UCSD-AML1 (cell line): ENCODE results near the gene SPTLC1.
"Not testable (repeated sequence)": the region's sequence is repeated elsewhere in the genome, so short reads cannot be mapped to it uniquely, and the experiment has no call there.

Experiments used
- DNase-seq: peaks from one replicate; lab custom pipeline; 2025; ENCODE audit not compliant: unreplicated experiment; lab: John Stamatoyannopoulos, UW

SPTLC1 gene, protein sequence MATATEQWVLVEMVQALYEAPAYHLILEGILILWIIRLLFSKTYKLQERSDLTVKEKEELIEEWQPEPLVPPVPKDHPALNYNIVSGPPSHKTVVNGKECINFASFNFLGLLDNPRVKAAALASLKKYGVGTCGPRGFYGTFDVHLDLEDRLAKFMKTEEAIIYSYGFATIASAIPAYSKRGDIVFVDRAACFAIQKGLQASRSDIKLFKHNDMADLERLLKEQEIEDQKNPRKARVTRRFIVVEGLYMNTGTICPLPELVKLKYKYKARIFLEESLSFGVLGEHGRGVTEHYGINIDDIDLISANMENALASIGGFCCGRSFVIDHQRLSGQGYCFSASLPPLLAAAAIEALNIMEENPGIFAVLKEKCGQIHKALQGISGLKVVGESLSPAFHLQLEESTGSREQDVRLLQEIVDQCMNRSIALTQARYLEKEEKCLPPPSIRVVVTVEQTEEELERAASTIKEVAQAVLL

DNA sequence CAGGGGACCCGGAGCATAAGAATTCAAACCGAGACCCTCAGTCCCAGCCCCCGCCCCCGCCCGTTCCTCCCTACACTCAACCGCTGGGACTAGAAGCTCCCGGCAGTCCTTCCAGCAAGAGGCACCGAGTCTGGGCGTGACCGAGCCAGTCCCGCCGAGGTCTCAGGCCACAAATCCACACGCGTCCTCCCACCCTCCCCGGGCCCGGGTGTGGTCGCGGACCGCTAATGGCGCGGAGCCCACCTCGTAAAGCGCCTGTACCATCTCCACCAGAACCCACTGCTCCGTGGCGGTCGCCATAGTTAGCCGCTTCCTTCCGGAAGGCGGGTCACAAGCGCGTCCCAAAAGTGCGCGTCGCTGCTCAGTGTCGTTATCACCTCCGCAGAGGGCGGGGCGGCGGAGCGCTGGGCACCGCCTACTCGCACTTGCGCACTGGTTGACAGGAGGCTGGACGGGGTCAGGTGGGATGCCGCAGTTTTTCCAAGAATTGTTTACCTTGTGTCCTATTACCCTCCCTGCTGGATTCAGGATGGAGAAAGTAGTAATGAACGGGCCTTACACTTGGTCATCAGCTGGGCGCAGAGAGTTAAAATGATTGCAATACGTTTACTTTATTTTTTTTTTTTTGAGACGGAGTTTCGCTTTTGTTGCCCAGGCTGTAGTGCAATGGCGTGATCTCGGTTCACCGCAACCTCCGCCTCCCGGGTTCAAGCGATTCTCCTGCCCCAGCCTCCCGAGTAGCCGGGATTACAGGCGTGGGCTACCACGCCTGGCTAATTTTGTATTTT is at the start of gene SPTLC1:
Gene SPTLC1 (minus strand): TSS at position 343 of the 788 bp plus-strand sequence. CDS start 43 bp downstream, at position 300.
- peak; percentile 96 for DNase-seq

DNA sequence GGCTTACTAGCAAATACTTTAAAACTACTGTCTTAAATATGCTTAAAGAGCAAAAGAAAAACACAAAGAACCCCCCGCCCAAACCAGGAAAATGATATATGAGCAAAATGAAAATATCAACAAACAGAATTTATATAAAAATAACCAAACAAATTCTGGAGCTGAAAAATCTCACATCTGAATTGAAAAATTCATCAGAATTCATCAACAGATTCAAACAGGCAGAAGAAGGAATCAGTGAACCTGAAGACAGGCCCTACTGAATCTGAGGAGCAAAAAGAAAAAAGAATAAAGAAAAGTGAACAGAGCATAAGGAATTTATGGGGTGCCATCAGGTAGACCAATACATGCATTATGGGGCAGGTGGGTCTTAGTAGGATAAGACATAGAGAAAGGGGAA is 49.8 kb upstream of the SPTLC1 start:
- DNase-seq: no peak

DNA sequence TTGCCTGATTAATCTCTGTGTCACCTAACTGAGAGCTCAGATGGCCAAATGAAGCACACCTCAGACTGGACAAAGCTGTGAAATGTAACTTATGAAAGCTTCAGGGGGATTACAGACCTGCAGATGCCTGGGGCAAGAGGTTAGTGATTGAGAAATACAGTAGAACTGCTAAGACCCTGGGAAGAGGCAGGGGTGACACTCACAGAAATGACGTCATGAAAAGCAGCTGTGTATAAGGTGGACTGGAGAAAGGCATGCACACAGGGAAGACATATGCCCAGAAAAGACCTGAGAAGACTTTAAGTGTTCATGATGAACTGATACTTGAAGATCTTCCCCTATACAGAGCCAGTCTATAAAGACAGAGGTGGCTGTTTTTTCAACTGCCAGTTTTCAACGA is 49.3 kb upstream of the SPTLC1 start:
- DNase-seq: no peak

DNA sequence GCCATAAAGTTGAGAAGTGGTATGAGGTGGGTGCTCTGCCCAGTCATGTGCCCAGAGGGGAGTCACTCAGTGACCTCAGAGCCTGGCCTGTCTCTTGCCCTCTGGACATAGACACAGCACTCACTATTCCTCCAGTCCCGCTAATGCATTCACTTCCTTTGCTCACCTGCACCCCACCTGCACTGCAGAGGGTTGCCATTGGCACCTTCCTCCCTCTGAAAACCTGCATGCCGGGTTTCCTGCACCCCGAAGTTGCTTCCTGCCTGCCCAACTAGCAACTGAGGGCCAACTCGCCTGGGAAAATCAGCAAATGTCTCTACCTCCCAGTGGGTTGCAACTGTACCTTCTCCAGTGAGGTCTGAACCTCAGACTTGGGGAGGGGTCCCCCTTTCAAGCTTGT is 48.1 kb upstream of the SPTLC1 start:
- DNase-seq: no peak

DNA sequence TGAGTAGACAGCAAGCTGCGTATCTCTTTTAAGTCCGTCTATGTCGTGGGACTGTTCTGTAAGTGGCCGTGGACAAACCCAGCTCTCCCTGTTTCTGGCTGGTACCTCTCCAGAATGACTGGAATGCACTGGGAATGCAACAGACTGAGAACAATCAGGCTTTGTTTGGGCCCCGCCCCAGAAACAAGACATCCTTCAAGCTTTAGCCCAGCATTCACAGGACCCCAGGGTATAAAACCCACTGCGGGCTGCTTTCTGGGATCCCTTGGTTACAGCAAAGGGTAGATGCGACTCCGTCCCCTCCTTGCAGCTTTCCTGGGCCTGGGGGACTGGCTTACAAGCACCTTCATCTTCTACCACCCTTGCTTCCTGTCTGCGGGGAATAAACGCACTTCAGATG is 45.6 kb upstream of the SPTLC1 start:
- DNase-seq: no peak

DNA sequence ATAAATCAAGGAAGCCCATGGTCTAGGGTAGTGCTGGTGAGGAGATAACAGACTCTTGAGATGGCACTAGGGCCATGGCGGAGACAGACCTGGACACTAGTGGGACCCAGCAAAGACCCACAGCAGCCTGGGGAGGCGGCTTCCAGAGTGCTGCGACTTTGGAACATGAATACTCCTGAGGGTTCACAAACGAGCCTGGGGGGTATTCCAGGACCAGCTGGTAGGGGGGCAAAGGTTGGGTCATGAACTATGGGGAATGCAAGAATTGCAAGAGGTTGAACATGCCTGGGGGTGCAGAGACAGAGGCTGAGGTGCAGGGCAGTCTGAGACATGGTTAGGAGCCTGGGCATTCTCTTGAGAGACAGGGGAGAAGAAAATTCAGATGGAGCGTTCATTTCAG is 43.8 kb upstream of the SPTLC1 start:
- DNase-seq: no peak

DNA sequence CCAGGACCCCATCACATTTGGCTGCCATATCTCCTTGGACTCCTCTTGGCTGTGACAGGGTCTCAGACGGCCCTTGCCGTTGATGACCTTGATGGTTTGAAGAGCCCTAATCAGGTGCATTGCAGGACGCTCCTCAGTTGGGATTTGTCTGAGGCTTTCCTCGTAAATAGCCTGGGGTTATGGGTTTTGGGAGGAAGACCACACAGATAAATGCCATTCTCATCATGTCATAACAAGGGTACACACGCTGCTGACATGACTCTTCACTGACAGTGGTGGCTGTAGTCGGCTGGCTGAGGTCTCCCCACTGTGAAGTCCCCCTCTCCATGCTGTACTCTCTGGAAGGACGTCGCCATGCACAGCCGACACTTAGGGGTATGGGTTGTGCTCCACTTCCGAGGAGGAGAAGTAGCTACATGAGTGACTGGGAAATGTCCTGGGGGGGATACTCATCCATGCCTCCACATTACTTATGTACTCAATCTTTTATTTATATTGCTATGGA is 42.9 kb upstream of the SPTLC1 start:
- no peak for DNase-seq

DNA sequence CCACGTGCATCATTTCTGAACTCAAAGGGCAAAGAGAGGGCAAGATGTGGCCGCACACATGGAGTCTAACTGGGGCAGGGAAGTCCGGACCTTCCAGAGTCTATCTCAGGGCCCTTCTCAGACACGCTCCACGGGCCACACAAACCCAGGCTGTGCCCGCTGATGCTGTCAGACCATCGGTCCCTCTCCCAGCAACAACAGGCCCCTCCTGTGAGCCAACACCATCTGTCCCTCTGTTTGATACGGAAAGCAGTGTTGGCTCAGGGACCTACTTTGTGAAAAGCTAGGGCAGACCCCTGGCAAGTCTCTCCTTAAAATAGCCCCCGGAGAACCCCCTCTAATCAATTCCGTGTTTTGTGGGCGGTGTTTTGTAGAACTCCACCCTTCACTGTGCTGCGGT is 40.5 kb upstream of the SPTLC1 start:
- DNase-seq: not testable (repeated sequence)

DNA sequence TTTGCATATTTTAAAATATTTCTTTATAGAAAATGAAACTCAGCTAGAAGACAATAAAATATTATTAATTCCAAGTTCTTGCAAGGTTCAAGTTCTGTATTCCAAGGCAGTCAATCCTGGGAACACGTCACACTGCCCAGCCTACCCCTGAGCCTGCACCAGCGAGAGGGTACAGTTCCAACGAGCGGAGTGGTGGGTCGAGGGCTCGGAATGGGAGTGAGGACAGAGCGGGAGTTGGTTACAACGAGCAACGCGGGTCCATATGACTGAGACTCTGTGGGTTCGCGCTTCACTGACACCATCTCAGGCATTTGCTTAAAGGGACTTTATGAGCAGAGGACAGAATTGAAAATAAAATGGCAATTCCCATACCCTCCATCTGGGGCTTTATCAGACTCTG is 40.0 kb upstream of the SPTLC1 start:
- DNase-seq: no peak

DNA sequence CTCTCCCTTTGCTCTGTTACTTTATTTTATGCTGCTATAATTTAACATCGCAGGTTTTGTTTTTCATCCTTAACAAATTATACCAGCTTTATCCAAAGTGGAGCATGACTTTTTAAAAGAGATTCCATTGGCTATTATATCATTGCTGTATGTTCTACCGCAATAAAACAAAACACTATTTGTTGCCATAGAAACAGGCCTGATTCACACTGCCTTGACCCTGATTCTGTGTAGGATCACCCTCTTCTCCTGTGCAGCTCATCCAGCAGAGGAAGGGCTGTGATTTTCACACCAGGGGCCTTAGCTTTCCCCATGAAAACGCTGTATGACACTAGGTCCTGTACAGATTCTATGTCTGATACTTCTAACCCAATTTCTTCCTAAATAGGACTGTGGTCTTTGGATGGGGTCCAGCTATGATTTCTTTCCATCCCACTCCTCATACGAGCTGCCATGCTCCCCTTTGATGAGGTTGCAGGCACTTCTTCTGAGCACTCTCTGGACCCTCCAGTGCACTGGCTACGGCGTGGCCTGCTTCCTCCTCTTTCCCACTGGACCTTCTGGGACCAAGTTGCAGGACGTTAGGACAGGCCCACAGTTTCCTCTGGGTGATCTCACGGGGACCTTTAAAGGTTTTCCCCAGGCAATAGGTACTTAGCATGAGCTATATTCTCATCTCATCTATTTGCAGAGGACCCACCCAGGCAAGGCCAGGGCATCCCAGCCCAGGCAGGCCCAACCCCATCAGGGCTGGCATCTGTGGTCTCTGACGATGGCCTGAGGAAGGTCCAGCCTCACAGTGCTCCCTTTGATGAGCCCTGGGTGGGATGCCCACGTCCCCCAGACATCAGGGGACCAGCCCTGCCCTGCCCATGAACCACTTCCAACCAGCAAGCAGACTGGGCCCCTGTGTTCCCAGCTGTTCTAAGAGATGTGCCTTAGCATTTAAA is 38.5 kb upstream of the SPTLC1 start:
- DNase-seq: not testable (repeated sequence)

DNA sequence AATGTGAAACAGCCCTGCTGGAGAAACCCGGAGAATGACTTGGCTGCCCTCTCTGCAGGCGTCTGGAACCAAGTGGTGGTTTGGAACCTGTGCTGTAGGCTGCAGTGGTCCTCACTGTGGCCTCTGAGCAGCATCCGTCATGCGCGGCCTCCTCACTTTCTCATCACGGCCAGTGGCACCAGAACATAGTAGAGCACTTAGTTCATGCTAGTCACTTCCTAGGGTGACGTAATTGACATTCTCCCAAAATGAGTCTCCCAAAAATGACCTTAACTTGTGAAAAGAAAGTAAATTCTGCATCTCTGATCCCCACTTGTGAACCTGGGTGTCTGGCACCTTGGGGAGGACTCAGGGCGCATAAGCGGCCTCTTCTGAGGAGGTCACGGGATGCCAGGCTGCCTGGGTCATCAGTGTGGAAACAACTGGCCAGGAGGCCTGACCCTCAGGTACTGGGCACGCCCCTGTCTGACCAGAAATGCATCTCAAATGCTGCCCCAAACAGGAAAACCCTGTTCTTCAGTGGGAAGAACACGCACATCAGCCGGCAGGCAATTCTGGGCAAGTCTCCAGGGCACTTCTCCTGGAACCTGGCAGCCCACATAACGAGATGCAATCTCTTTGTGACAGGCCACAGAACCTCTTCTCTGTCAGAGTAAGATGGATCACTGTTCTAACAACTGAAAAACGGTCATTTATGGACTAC is 36.6 kb upstream of the SPTLC1 start:
- DNase-seq: peak; percentile 40

DNA sequence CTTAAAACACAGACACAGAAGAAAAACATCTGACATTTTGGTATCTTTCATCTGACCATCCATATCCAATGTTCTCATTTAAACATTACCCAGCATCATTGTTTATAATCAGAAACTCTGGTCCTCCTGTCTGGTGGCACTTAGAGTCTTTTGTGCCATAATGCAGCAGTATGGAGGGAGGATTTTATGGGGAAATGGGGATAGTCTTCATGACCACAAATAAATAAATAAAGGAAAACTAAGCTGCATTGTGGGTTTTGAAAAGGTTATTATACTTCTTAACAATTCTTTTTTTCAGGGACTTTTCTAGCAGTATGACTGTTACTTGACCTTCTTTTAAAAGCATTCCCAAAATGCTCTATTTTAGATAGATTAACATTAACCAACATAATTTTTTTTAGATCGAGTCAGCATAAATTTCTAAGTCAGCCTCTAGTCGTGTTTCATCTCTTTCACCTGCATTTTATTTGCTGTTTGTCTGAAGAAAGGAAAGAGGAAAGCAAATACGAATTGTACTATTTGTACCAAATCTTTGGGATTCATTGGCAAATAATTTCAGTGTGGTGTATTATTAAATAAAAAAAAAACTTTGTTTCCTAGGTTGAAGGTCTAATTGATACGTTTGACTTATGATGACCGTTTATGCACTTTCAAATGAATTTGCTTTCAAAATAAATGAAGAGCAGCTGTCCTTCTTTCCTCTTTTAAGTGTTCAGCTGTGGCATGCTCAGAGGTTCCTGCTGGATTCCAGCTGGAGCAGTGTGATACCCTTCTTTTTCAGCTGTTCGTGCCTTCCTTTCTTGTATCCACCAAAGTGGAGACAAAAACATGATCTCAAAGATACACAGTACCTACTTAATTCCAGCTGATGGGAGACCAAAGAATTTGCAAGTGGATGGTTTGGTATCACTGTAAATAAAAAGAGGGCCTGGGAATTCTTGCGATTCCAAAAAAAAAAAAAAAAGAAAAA is 35.6 kb upstream of the SPTLC1 start:
- DNase-seq: not testable (repeated sequence)

DNA sequence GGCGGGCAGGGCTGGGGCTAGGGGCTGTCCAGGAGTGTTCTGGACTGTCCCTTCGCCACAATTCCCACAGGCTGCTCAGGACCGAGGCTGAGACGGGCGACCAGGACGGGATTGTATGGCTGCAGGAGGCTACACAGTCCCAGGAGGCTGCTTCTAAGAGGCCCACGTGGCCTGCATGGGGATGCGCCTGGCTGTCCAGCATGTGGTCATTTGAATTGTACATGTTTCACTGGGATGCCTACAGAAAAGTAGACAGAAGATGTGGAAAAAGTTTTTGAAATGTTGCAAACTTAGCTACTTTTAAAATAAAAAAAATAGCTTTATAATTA is 32.6 kb upstream of the SPTLC1 start:
- no peak for DNase-seq

DNA sequence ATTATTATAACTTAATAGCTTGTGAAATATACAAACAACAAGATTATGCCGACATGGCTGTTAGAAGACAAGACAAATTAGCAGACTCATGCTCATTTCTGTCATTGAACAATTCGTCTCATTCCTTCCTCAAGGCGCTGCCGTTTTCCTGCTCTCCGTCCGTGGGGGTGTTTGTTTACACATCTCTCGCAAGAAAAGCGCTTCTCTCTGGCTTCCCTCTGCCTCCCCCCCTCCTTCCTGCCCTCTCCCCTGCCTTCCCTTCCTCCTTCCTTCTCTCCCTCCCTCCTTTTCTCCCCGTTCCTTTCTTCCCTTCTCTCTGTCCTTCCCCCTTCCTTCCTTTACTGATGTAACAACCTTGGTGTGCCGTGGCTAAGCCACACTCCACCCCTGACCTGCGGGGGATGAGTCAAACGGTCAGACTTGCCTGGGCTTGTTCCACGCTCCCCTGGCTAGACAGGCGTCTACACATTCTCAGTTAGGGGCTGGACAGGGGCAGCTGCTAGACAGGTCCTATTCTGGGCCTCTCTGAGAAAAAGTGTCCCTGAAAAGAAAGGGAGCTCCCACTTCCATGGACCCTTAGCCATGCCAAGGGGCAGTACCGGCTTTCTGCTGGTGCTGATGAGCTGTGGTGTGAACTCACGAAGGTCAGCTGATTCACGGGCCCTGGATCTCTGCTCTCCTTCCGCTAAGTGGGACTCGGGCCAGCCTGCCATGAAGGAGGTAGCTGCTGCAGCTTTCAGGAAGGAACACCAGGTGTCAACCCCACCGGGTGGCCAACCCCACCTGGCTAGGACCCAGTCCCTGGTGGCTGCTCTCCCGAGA is 32.0 kb upstream of the SPTLC1 start:
- DNase-seq: peak; percentile 84

DNA sequence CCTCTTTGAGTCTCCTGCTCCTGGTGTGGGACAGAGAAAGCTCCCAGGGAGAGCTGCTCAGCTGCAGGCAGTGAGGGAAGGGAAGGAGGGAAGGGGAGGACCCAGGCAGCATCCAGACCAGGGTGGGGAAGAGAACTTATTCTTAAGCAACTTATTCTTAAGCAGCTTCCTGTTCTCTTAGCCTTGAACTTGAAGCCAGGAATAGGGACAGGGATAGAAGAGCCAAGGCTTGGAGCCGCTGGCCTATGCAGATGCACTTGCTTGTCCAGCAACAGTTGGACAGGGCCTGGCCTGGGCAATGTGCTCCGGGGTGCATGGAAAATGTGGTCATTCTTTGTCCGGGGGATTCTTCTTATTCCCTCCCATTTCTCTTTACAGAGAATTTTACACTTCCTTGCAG is 31.4 kb upstream of the SPTLC1 start:
- peak; percentile 46 for DNase-seq

DNA sequence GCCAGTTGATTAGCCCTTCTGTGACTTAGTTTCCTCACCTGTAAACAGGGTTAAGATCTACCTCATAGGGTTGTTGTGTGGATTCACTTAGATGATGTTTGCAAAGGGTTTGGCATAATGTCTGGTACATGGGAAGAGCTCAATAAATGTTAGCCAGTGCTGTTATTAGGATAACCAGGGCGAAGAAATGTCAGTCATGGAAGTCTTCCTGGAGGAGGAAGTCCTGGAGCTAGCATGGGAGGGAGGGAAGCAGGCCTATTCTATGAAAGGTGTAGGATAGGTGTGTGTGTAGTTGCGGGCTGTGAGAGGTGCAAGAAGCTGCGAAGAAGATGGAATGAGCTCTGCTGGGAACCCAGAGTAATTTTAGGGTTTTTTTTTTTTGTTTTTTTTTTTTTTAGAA is 30.6 kb upstream of the SPTLC1 start:
- not testable (repeated sequence) for DNase-seq

DNA sequence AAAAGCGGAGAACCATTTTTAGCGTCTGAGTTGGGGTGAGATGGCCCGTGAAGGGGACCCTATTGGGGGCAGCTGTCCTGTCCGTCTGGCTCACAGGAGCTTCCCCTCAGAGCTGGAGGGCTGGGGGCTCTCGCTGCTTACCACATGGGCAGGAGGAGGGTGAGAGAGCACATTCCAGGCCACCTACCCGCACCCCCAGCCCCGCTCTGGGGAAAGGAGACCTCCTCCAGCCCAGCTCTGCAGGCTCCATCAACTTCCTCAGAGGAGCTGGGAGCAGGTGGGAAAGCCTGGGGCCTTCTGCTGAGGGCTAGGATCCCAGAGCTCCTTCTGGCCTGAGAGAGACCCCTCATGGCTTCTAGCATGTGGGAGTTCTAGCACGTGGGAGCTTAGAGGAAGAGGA is 27.1 kb upstream of the SPTLC1 start:
- DNase-seq: no peak
